Thyroid gland (tissue), 4 donors: ENCODE data around the gene PIH1D1.

Experiments used
- POLR2A ChIP-seq, 2 donors: fragments of 450-650 bp; IDR thresholded peaks; one replicate each; pipeline ENCODE4 v1.6.1; 2017; ENCODE audit warnings: antibody characterized with exemption in 2 of 2, mild to moderate bottlenecking in 2 of 2, moderate library complexity in 1 of 2
- TF ChIP-seq, protein P1 (sequence below), 6 experiments: fragments of 200-600 bp in 3 of 6; fragments of 450-650 bp in 3 of 6; sonication (generic) in 3 of 6; IDR thresholded peaks; one replicate each; pipeline ENCODE4 v1.5.1; 2016 to 2019; ENCODE audit warnings: antibody characterized with exemption in 6 of 6, mild to moderate bottlenecking in 2 of 6, inconsistent platforms in 1 of 6, moderate library complexity in 1 of 6

DNA sequence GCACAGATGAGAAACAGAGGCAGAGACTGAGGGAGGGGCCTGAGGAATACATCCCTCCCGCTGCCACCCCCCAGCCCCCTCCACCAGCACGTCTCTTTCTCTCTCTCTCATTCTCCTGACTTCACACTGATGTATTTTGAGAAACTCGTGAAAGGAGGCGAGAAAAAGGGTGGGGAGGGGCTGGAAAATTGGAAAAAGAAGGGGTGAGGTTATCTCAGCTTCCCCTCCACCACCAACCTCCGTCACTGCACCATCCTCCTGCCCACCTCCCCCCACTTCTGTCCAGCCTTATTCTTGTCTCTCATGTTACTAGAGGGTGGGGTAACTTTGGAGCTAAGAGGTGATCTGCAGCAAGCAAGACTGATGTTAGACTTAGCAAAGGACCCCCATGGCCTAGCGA is 11.8 kb downstream of the PIH1D1 start:
- TF ChIP-seq, protein P1, sequence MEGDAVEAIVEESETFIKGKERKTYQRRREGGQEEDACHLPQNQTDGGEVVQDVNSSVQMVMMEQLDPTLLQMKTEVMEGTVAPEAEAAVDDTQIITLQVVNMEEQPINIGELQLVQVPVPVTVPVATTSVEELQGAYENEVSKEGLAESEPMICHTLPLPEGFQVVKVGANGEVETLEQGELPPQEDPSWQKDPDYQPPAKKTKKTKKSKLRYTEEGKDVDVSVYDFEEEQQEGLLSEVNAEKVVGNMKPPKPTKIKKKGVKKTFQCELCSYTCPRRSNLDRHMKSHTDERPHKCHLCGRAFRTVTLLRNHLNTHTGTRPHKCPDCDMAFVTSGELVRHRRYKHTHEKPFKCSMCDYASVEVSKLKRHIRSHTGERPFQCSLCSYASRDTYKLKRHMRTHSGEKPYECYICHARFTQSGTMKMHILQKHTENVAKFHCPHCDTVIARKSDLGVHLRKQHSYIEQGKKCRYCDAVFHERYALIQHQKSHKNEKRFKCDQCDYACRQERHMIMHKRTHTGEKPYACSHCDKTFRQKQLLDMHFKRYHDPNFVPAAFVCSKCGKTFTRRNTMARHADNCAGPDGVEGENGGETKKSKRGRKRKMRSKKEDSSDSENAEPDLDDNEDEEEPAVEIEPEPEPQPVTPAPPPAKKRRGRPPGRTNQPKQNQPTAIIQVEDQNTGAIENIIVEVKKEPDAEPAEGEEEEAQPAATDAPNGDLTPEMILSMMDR (IDR thresholded peaks at IDR 0.05): no peak
- TF ChIP-seq POLR2A (IDR thresholded peaks at IDR 0.05): no peak
